Fibroblast of peridontal ligament (primary cell): ENCODE results near the gene NFASC.

ENCODE experiments used
- DNase-seq: peaks from one replicate; pipeline ENCODE4 v3.0.0-alpha.2; 2010; ENCODE audit errors: extremely low read depth

The NFASC gene

GRCh38 chr1:204979891-204980649 lies 109.4 kb downstream of the NFASC start:
- no peak for DNase-seq

DNA sequence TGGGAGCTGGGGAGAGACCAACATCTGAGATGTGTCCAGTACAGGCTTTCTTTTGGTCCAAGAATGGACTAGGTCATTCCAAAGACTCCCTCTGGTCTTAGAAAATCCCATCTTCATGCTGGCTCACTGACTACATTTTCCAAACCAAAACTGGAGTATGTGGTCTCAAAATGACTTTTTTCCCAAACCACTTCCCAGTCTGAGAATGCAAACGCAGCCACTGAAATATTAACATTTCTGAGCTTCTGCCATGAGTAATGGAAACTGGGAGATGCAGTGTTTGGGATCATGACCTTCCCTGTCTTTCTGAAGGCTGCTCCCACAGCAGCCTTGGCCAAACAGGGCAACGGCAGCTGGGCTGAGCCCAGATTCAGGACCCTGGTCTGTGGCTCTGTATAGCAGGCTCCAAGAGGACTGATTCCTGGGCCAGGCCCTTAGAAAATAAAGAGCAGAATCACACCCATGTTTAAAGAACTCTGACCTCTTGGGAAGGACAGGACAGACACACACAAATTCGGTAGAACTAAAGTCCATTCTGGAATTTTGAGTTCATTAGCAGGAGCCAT lies 110.3 kb downstream of the NFASC start:
- peak; percentile 59 for DNase-seq

- DNase-seq = no peak
Observed at GRCh38 chr1:204983136-204983535, 112.5 kb downstream of the NFASC start.

DNA sequence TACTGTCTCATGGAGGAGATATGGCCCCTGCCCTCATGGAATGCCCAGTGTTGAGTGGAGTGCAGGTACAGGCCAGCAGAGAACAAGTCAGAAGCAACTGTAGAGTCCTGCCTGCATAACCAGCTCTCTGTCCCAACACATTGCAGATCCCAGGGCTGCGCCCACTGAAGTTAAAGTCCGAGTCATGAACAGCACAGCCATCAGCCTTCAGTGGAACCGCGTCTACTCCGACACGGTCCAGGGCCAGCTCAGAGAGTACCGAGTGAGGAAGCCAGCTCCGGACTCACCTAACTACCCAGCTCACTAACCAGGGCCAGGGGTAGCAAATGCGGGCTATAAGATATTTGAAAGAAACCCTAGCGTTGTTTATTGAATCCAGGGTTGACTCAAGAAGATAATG lies 113.2 kb downstream of the NFASC start:
- DNase-seq = no peak

DNA sequence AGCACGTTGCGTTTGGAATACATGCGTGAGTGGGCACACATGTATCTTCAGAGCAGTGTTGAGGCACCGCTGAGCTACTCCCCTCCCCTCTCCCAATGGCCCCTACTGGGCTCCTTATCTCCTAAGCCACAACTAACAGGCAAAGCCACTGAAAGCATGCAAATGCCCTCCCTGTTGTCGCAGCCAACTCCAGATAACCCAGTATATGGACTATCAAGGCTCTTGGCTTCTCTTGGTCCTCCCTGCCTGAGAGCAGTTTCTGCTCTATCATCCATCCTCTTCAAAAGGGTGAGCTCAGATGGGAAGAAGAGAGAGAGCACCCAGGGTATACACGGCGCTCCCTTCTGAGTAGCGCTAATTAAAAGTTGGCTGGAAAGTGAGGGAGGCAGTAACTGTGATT lies 113.8 kb downstream of the NFASC start:
- DNase-seq = no peak

DNA sequence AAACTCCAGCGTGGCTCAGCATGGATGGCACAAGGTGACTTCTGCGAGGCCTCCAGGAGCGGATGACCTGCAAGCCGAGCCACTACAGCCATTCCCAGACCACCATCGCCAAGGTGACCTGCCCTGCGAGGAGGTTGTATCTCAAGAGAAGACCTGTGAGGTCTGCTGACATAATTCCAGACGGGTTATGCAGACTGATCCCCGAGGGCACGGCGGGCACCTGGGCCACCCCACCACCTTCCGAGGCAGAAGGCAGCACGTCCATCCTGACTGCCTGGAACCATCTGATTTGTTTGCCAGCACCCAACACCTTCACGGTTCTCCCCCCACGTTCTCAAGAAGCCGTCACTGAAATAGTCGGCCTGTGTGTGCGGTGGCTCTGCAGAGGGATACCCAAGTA lies 115.5 kb downstream of the NFASC start:
- no peak for DNase-seq

- no peak for DNase-seq
Observed at GRCh38 chr1:204987689-204988088, 117.0 kb downstream of the NFASC start.

GRCh38 chr1:204988196-204988595 lies 117.5 kb downstream of the NFASC start:
- no peak for DNase-seq

DNA sequence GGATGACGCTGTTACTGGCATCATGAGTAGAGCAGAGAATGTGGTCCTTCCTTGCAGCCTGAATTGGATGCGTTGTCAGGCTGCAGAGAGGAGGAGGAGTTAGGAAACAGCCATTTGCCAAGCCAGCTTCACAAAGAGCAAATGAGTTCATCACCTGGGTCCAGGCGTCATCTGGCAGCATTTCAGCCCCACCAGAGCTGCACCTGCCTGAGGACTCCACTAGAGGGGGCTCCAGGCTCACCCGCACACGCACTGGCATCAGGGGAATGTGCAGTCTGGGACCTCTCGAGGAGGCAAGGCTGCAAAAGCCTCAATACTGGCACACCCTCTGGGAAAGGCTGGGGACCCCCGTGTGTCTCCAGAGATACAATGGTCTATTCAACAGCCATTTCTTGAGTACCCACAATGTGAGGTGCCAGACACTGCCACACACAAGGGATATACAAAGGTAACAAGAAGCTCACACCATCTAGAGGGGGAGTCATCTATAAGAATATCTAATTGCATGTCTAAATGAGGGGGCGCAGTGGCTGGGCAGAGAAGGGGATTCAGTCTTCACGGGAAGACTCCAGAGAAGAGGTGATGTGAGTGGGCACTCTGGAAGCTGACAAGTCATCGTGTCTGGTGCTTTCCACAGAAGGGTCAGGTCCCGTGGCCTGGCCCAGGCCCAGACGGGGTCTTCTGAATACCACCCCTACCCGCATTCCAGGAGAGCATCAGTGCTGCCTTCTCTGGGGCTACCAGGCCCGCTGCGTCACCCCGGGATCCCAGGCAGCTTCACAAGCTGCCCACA lies 118.8 kb downstream of the NFASC start:
- DNase-seq = peak; percentile 70

DNA sequence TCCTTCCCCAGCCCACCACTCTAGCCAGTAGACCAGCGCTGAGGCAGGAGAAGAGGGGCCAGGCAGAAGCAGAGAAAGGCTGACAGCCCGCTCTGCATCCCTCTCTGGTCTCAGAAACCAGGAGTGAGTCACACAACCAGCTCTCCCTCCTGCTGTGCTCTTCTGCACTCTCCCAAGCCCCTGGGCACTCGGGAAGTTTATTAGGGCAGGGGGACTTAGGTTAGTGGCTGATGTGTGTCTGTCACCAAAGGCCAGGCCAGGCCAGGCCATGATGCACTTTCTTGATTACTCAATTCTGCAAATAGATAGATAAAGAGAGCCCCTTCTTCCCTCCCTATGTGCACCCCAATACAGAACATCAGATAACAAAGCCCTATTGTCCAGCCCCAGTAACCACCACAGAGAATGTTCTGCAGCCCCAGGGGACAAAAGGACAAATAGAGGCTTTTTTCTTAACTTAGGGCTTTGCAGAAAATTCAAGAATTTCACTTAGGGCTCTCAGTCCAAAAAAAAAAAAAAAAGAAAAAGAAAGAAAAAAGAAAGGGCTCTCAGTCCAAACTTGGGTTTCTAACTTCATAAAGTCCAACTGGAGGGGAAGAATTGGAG lies 119.5 kb downstream of the NFASC start:
- no peak for DNase-seq

- DNase-seq = no peak
Observed at GRCh38 chr1:204990721-204991341, 120.2 kb downstream of the NFASC start.

DNA sequence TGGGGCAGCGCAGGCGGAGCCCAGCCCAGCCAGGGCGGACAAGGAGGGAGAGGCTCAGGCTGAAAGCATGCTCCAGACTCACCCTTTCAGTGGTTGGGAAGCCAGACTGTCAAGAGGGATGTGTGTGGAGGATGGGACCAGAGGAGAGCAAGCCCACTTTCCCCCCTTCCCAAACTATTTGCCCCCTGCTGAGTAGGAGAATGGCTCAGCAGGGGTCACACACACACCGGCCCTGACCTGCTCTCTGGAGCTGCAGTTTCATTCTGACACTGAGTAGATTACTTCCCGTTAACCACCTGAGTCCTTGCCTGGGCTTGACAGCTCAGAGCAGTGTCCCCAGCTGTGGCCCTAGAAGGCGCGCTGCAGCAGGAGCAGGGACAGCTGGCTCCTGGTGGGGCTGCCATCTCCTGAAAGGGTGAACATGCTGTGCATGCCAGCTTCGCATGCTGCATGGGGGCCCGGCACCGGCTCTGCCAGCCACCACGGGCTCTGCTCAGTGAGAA lies 120.7 kb downstream of the NFASC start:
- no peak for DNase-seq

DNA sequence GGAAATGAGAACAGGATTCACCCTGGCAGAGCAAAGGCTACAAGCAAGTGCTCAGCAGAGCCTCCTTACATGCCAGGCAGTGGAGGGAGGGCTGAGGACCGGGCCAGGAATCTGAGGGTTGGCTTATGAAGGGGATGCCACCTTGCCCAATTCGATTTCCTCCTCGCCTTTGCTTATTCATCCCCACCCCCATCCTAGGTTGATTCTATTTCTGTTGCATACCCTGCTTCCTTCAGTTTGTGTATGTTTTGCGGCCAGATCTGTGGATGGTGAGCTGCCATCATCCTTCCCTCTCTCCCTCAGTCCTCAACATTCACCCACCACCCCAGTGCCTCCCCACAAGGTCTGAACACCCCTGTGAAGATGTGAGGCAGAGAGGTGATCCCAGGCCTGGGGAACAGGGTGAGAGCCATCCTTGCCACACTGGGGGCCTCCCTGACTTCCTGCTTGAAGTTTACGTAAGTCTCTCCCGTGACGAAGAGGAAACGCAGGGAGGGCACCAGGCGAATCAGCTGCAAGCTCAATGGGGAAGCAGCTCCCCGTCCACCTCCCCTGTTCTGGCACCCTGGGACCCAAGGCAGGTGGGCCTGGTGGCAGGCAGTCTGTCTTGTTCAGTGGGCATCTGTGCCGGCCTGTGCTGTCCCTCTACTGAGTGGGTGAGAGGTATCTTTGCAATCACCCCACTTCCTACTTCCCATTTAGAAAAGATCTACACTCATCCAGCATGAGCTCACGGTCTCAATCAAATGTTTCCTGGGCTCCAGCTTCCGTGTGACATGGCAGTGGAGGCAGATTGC lies 121.7 kb downstream of the NFASC start:
- DNase-seq = no peak

DNA sequence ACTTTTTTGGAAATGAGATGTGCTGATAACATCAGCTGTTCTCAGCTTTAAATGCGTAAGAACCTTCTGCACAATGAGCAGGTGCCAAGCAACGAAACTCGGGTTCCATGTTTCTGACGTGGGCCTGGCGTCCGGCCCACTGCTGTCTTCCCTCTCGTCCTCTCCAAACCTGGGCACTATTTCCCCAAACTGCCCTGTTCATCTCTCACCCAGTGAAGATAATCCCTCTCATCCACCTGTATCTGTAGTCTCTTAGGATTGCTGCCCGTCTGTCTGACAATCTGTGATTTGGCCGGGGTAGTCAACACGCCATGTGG lies 122.3 kb downstream of the NFASC start:
- no peak for DNase-seq

DNA sequence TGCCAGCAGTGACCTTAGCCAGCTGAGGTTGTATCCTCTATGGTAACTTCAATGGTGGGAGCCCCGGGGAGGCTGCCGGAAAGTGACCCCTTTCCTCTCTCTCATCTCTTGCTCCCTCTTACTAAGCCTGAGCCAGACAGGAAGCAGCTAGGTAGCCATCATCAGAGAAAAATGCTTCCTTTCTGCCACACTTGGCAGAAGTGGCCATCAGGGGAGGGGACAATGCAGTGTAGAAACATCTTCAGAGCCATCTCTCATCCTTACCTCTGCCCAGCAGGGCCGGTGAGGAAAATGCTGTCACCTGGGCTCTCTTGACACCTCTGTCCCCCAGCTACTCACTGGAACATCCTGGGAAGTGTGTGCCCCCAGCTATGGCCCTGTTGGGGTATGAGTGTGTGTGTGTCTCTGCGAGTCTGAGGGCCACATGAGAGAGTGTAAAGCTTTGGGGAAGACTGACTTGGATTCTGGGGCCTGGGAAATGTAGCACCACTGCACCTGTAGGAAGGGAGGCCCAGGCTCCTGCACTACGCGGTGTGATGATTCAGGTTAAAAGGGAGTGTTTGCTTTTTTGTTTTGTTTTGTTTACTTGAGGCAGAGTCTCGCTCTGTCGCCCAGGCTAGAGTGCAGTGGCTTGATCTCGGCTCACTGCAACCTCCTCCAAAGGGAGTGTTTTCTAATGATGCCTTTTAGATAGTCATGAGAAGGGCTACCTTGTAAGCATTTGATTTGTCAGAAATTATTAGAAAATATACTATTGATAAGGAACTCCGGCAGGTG lies 123.6 kb downstream of the NFASC start:
- no peak for DNase-seq

GRCh38 chr1:204996981-204997380 lies 126.3 kb downstream of the NFASC start:
- no peak for DNase-seq

- DNase-seq = no peak
Observed at GRCh38 chr1:204997591-204998355, 127.1 kb downstream of the NFASC start.

DNA sequence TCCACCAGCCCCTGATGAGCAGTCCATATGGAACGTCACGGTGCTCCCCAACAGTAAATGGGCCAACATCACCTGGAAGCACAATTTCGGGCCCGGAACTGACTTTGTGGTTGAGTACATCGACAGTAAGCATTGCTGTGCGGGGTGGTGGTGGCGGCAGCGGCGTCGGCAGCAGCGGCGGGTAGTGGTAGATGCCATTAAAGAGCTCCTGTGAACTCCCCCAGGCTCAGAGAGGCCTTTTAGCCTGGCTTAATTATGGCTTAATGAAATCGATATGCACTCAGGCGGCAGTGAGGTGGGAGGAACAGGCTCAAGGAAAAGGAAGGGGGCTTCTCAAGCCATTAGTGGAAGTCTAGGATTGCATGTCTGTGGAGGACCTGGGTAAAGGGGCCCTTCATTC lies 130.5 kb downstream of the NFASC start:
- no peak for DNase-seq

DNA sequence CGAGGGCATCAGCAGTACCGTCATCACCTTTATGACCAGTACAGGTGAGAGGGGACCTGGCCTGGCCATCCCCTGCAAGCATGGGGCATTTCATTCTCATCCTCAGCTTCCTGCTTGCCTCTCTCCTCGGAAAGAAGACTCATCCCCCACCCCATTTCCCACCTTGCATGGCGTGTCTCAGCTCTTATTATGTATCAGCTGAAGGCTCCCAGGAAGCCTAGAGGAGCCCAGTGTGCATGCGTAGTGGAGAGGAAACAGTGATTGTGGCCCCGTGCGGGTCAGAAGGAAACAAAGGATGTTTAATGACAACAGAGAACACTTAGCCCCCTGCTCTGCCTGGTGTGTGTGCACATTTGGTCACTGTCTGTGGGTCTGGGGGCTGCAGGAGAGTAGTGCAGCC lies 132.0 kb downstream of the NFASC start:
- DNase-seq = no peak
